ENCODE results near the gene CADM2.

DNA sequence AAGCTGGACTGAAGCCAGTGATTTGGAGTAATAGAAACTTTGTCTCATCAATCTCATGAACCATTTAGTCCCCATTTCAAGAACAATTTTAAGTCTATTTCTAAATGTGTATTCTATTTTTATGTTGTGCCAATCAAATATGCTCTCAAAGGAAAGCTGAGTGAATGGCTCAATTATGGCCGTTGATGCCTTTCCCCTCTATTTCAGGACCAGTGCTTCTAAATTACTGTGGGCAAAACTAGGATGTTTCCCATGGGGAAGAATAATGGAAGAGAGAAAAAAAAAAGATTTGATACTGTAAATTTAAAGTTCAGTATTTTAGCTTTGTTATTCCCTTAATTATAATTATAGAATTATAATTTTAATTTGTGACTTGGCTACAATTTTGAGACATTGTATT is 110.1 kb downstream of the CADM2 start:
- TF ChIP-seq EZH2 (IDR thresholded peaks at IDR 0.05; ENCODE audit: insufficient read depth, low read length): no peak
- TF ChIP-seq, protein P1, sequence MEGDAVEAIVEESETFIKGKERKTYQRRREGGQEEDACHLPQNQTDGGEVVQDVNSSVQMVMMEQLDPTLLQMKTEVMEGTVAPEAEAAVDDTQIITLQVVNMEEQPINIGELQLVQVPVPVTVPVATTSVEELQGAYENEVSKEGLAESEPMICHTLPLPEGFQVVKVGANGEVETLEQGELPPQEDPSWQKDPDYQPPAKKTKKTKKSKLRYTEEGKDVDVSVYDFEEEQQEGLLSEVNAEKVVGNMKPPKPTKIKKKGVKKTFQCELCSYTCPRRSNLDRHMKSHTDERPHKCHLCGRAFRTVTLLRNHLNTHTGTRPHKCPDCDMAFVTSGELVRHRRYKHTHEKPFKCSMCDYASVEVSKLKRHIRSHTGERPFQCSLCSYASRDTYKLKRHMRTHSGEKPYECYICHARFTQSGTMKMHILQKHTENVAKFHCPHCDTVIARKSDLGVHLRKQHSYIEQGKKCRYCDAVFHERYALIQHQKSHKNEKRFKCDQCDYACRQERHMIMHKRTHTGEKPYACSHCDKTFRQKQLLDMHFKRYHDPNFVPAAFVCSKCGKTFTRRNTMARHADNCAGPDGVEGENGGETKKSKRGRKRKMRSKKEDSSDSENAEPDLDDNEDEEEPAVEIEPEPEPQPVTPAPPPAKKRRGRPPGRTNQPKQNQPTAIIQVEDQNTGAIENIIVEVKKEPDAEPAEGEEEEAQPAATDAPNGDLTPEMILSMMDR (IDR thresholded peaks at IDR 0.05; ENCODE audit: insufficient read depth, low read depth, low read length): no peak
